GM12864 (cell line): ENCODE results near the gene RHOT2.

ENCODE experiments used
- DNase-seq: peaks from one replicate; pipeline ENCODE4 v3.0.0-alpha.2; 2011; ENCODE audit warnings: low read depth
- H3K4me3 ChIP-seq: 2 replicates; pipeline ENCODE4 v1.5.1; 2011; ENCODE audit warnings: mild to moderate bottlenecking, low read depth, low read length, control low read depth
- TF ChIP-seq, protein P1 (sequence below): IDR thresholded peaks from 2 replicates; pipeline ENCODE4 v1.5.1; 2011; ENCODE audit warnings: low read depth, mild to moderate bottlenecking, moderate library complexity, low read length, control low read depth, inconsistent platforms; ENCODE audit errors: missing control alignments

The RHOT2 gene

DNA sequence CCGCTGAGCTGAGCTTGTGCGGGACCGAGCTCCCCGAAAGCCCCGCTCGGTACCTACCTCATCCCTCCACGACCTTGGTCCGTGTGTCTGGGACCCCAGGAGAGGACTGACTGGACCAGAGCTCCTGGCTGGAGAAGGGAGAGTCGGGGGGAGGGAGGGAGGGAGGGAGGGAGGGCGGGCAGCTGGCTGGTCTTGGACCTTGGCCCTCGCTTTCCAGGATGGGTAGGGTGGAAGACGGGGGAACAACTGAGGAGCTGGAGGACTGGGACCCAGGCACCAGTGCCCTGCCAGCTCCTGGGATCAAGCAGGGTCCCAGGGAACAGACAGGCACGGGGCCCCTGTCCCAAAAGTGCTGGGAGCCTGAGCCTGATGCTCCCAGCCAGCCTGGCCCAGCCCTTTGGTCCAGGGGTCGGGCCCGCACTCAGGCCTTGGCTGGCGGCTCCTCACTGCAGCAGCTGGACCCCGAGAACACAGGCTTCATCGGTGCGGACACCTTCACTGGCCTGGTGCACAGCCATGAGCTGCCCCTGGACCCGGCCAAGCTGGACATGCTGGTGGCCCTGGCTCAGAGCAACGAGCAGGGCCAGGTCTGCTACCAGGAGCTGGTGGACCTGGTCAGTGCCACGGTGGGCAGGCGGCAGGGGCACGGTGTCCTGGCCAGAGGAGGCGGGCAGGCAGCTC is 8.1 kb downstream of the RHOT2 start:
- H3K4me3 ChIP-seq: no peak overlapping the region
- TF ChIP-seq, protein P1, sequence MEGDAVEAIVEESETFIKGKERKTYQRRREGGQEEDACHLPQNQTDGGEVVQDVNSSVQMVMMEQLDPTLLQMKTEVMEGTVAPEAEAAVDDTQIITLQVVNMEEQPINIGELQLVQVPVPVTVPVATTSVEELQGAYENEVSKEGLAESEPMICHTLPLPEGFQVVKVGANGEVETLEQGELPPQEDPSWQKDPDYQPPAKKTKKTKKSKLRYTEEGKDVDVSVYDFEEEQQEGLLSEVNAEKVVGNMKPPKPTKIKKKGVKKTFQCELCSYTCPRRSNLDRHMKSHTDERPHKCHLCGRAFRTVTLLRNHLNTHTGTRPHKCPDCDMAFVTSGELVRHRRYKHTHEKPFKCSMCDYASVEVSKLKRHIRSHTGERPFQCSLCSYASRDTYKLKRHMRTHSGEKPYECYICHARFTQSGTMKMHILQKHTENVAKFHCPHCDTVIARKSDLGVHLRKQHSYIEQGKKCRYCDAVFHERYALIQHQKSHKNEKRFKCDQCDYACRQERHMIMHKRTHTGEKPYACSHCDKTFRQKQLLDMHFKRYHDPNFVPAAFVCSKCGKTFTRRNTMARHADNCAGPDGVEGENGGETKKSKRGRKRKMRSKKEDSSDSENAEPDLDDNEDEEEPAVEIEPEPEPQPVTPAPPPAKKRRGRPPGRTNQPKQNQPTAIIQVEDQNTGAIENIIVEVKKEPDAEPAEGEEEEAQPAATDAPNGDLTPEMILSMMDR: no peak
- no peak for DNase-seq

DNA sequence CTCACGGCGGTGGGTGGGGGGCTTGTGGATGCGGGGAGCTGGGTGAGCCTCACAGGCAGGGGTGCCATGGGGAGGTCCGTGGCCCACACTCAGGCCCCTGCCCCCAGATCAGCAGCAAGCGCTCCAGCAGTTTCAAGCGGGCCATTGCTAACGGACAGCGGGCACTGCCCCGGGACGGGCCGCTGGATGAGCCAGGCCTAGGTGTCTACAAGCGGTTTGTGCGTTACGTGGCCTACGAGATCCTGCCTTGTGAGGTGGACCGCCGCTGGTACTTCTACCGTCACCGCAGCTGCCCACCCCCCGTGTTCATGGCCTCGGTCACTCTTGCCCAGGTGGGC is 8.6 kb downstream of the RHOT2 start:
- no peak for DNase-seq
- TF ChIP-seq, protein P1: no peak
- no peak overlapping the region for H3K4me3 ChIP-seq

DNA sequence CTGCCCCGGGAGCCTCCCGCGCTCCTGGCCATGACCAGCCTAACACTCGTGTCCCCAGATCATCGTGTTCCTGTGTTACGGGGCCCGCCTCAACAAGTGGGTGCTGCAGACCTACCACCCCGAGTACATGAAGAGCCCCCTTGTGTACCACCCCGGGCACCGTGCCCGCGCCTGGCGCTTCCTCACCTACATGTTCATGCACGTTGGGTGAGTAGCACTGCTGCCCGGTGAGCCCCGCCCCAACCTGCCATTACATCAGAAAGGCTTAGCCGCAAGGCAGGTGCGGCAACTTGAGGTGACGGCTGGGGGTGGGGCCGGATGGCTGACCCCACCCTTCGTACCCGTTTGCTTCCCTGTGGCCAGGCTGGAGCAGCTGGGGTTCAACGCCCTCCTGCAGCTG is 9.0 kb downstream of the RHOT2 start:
- no peak for DNase-seq

DNA sequence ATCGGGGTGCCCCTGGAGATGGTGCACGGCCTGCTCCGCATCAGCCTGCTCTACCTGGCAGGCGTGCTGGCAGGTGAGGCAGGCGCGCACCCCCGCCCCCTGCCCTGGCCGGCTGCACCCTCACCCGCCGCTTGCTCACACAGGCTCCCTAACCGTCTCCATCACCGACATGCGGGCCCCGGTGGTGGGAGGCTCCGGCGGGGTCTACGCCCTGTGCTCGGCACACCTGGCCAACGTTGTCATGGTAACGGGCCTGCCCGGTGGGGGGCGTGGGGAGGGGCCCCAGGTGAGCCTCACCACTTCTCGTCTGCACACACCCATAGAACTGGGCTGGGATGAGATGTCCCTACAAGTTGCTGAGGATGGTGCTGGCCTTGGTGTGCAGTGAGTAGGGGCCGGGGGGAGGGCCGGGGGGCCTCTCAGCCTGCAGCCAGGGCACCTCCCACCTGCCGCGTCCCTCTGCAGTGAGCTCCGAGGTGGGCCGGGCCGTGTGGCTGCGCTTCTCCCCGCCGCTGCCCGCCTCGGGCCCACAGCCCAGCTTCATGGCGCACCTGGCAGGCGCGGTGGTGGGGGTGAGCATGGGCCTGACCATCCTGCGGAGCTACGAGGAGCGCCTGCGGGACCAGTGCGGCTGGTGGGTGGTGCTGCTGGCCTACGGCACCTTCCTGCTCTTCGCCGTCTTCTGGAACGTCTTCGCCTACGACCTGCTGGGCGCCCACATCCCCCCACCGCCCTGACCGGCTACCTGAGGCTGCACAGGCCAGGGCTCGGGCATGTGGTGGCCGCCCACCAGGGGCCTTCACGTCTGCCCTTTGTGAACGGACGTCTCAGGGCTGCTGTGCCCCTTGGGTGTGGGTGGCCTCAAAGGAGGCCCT is 9.6 kb downstream of the RHOT2 start:
- no peak for DNase-seq
- no peak overlapping the region for H3K4me3 ChIP-seq
- TF ChIP-seq, protein P1: no peak

More for the DNA sequence above, 9.0 kb downstream of the RHOT2 start:
- TF ChIP-seq, protein P1: no peak
- no peak overlapping the region for H3K4me3 ChIP-seq

DNA sequence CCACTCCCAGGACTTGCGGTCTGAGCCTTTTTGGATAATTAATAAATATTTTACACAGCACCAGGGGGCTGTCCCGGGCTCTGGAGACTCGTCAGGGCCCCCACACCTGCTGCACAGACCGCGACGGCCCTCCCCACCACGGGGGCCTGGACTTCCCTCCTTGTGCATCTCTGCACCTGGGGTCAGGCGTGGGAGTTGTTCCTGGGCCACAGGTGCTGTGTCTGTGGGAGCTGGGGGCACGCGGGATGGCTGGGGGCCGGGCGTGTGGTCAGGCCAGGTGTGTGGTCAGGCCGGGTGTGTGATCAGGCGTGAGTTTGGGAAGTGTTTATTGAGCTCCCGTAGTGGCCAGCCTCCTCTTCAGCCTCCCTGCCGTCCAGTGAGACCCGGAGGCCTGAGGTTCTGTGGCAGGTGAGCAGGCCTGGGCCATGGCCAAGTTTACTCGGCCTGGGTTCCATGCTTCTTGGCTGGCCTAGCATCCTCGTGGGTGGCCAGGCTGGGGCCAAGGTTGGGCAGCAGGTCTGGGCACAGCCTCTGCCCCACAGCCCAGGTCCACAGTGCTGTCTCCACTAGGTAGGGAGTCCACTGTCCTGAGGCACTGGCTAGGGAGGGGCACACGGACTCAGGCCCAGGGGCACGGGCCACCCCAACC is 10.4 kb downstream of the RHOT2 start:
- H3K4me3 ChIP-seq: no peak overlapping the region
- TF ChIP-seq, protein P1: no peak
- no peak for DNase-seq

DNA sequence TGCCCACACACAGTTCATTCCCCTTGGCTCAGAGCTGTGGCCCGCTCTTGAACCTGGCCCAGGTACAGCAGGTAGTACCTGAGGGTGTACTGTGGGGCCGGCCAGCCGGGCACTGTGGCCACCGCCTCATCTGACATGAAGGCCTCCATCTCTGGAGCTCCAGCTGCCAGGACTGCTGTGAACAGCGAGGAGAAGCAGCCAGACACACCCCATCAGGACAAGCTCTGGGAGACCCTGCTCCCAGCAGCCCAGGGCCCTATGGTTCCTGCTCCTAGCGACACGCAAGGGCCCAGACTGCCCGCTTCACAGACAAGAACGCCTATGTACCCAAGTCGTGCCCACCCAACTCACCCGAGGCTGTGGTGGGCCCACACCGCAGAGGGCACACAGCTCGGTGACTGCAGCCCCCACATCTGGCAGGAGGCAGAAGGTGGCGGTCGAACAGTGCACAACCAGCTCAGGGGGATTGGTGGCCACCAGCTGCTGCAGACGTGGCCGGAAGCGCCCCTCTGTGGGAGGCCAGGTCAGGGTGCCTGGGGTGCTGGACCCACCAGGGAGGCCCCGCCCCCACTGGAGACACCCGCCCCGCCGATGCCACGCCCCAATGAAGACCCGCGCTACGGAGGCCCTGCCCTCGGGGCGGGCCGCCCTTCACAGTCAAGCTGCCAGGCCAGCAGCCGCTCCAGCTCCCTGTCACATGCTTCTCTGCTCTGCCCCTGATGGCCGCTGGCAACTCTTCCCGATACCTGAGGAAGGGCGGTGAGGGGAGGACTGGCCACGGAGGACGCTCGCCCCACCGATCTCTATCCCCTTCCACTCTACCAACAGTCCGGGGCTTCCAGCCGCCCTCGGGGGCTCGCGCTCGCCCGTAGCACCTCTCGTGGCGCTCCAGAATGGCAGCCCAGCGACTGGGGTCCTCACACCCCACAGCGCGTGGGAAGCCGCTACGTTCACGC is 11.2 kb downstream of the RHOT2 start:
- TF ChIP-seq, protein P1: no peak
- no peak for DNase-seq
- H3K4me3 ChIP-seq: peak overlapping the region; percentile 61
